Measurements from ENCODE around the gene MEP1A.
"Not testable (repeated sequence)": the region's sequence is repeated elsewhere in the genome, so short reads cannot be mapped to it uniquely, and the experiment has no call there.

The MEP1A gene, protein sequence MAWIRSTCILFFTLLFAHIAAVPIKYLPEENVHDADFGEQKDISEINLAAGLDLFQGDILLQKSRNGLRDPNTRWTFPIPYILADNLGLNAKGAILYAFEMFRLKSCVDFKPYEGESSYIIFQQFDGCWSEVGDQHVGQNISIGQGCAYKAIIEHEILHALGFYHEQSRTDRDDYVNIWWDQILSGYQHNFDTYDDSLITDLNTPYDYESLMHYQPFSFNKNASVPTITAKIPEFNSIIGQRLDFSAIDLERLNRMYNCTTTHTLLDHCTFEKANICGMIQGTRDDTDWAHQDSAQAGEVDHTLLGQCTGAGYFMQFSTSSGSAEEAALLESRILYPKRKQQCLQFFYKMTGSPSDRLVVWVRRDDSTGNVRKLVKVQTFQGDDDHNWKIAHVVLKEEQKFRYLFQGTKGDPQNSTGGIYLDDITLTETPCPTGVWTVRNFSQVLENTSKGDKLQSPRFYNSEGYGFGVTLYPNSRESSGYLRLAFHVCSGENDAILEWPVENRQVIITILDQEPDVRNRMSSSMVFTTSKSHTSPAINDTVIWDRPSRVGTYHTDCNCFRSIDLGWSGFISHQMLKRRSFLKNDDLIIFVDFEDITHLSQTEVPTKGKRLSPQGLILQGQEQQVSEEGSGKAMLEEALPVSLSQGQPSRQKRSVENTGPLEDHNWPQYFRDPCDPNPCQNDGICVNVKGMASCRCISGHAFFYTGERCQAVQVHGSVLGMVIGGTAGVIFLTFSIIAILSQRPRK
- total RNA-seq = 0 to 0.06 (median 0) reads per million in 9 experiments

- Mint-ChIP-seq H3K9me3 (no peaks in the 10 kb centered on the region), H3K4me1 (ENCODE audit: low read depth in 2 of 2) (no peaks in the 10 kb centered on the region), H3K27ac (no peak within 1 kb of the TSS), H3K4me3 (no peak within 1 kb of the TSS), H3K27me3 (peaks cover 19 to 38% of the 10 kb centered on the region in 2 donors), H3K36me3 (ENCODE audit: insufficient read depth) (no peaks in the 10 kb centered on the region)
- ATAC-seq (replicated peaks) (no peak), DNase-seq (no peak)
These were observed at the start of gene MEP1A for GRCh38 chr6:46793138-46793537. TSS of gene MEP1A (plus strand) at chr6:46793389. CDS start at chr6:46793399, 10 bp downstream.

GRCh38 chr6:46743425-46744158 is 49.6 kb upstream of the MEP1A start:
- Mint-ChIP-seq H3K9me3 (no peaks in the 10 kb centered on the region), H3K36me3 (ENCODE audit: insufficient read depth) (no peaks in the 10 kb centered on the region), H3K27me3 (peaks cover 7 to 9% of the 10 kb centered on the region in 2 donors), H3K4me3 (no peak overlapping the region), H3K27ac (no peak overlapping the region), H3K4me1 (ENCODE audit: low read depth in 2 of 2) (no peaks in the 10 kb centered on the region)
- DNase-seq (no peak), ATAC-seq (replicated peaks) (no peak)

DNA sequence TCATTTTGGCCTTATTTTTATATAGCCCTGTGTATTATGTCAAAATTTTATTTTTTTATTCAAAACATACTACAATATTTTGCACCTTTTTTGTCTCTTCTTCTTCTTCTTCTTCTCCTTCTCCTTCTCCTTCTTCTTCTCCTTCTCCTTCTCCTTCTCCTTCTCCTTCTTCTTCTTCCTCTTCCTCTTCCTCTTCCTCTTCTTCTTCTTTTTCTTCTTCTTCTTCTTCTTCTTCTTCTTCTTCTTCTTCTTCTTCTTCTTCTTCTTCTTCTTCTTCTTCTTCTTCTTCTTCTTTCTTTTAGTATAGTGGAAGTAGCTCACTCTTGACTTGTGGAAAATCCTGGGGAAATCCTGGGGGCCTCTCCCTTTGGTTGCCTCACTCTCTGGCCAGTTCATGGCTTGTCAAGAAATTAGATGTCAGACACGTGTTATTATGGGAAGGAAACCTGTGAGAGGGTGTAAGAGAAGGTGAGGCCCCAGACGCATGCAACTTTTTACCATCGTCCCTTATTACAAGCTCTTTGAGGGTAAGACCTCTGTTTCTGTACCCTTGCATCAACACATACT is 48.9 kb upstream of the MEP1A start:
- H3K36me3 Mint-ChIP-seq (ENCODE audit: insufficient read depth); DNase-seq; H3K27ac Mint-ChIP-seq; ATAC-seq (replicated peaks); H3K9me3 Mint-ChIP-seq; H3K4me1 Mint-ChIP-seq (ENCODE audit: low read depth in 2 of 2); H3K4me3 Mint-ChIP-seq: not testable (repeated sequence)
- H3K27me3 Mint-ChIP-seq = peaks cover 6 to 15% of the 10 kb centered on the region in 2 donors

- no peak overlapping the region for H3K4me3 Mint-ChIP-seq
- no peaks in the 10 kb centered on the region for H3K9me3 Mint-ChIP-seq
- peaks cover 6 to 16% of the 10 kb centered on the region in 2 donors for H3K27me3 Mint-ChIP-seq
- H3K4me1 Mint-ChIP-seq (ENCODE audit: low read depth in 2 of 2) = no peaks in the 10 kb centered on the region
- DNase-seq = no peak
- no peak overlapping the region for H3K27ac Mint-ChIP-seq
- no peak for ATAC-seq (replicated peaks)
- H3K36me3 Mint-ChIP-seq (ENCODE audit: insufficient read depth) = no peaks in the 10 kb centered on the region
These were observed 47.2 kb upstream of the MEP1A start for GRCh38 chr6:46745973-46746372.

GRCh38 chr6:46746696-46747095 is 46.5 kb upstream of the MEP1A start, which contains the start of gene ANKRD66:
TSS of gene ANKRD66 (plus strand) at chr6:46746933. CDS start at chr6:46751949, 5,016 bp downstream.
- H3K4me1 Mint-ChIP-seq (ENCODE audit: low read depth in 2 of 2) = no peaks in the 10 kb centered on the region
- no peaks in the 10 kb centered on the region for H3K9me3 Mint-ChIP-seq

DNA sequence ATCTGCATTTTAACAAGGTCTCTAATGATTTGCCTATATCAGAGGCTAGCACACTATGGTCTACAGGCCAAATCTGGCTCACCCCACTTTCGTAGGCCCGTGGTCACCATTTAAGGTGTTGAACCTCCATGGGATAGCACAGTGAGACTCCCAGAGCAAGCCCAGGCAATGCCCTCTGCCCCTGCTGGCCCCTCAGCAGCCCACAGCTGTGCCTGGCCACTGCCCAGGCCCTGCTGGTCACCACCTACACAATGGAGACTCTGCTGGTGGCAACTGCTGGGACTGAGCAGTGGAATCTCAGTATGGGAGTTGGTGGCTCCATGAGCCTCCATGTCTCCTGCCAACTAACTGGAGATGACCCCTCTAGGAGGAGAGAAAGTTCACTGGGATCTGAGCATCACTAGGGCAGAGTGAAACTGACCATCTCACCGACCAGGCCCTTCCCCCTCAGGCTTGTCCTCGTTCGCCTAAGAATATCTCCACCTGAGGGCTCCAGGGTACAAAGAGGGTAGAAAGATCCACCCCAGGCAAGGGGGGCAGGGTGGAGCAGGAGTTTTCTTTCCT is 44.2 kb upstream of the MEP1A start:
- DNase-seq (no peak), ATAC-seq (replicated peaks) (no peak)
- no peaks in the 10 kb centered on the region for H3K4me1 Mint-ChIP-seq (ENCODE audit: low read depth in 2 of 2)
- peaks cover 6 to 16% of the 10 kb centered on the region in 2 donors for H3K27me3 Mint-ChIP-seq
- no peaks in the 10 kb centered on the region for H3K36me3 Mint-ChIP-seq (ENCODE audit: insufficient read depth)
- no peak overlapping the region for H3K4me3 Mint-ChIP-seq
- H3K27ac Mint-ChIP-seq = no peak overlapping the region
- no peaks in the 10 kb centered on the region for H3K9me3 Mint-ChIP-seq

More at GRCh38 chr6:46746696-46747095, 46.5 kb upstream of the MEP1A start, which contains the start of gene ANKRD66:
- Mint-ChIP-seq H3K36me3 (ENCODE audit: insufficient read depth) (no peaks in the 10 kb centered on the region), H3K27me3 (peaks cover 6 to 16% of the 10 kb centered on the region in 2 donors), H3K4me3 (no peak within 1 kb of the TSS), H3K27ac (no peak within 1 kb of the TSS)
- no peak for ATAC-seq (replicated peaks)
- no peak for DNase-seq

GRCh38 chr6:46749731-46750130 is 43.5 kb upstream of the MEP1A start:
- H3K4me3 Mint-ChIP-seq = no peak overlapping the region
- peaks cover 6 to 16% of the 10 kb centered on the region in 2 donors for H3K27me3 Mint-ChIP-seq
- ATAC-seq (replicated peaks) (no peak), DNase-seq (no peak)
- no peaks in the 10 kb centered on the region for H3K9me3 Mint-ChIP-seq
- H3K36me3 Mint-ChIP-seq (ENCODE audit: insufficient read depth) = no peaks in the 10 kb centered on the region
- H3K4me1 Mint-ChIP-seq (ENCODE audit: low read depth in 2 of 2) = no peaks in the 10 kb centered on the region
- H3K27ac Mint-ChIP-seq = no peak overlapping the region

- H3K4me1 Mint-ChIP-seq (ENCODE audit: low read depth in 2 of 2) = no peaks in the 10 kb centered on the region
- H3K9me3 Mint-ChIP-seq = no peaks in the 10 kb centered on the region
- no peak overlapping the region for H3K4me3 Mint-ChIP-seq
- H3K36me3 Mint-ChIP-seq (ENCODE audit: insufficient read depth) = no peaks in the 10 kb centered on the region
- H3K27ac Mint-ChIP-seq = no peak overlapping the region
- no peak for DNase-seq
- H3K27me3 Mint-ChIP-seq = peaks cover 0 to 8% of the 10 kb centered on the region in 2 donors
- ATAC-seq (replicated peaks) = no peak
These were observed 41.5 kb upstream of the MEP1A start for GRCh38 chr6:46751658-46752057.

DNA sequence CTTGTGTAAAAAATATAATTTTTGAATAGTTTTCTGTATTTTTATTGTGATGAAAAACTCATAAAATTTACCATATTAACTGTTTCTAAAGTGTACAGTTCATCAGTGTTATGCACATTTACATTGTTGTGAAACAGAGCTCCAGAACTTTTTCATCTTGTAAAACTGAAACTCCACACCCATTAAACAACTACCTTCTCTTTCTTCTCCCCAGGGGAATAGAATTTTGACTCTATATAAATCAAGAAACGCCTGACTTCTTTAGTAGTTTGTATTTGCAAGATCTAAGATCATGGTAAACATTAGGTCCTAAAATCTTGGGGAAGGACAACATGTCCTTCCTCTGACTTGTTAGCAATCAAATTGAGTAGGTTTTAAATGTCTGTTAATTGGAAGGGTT is 37.3 kb upstream of the MEP1A start:
- Mint-ChIP-seq H3K27ac (no peak overlapping the region), H3K4me3 (no peak overlapping the region), H3K4me1 (ENCODE audit: low read depth in 2 of 2) (no peaks in the 10 kb centered on the region), H3K36me3 (ENCODE audit: insufficient read depth) (no peaks in the 10 kb centered on the region), H3K9me3 (no peaks in the 10 kb centered on the region), H3K27me3 (peaks cover 0 to 6% of the 10 kb centered on the region in 2 donors)
- ATAC-seq (replicated peaks) = no peak
- no peak for DNase-seq

- Mint-ChIP-seq H3K36me3 (ENCODE audit: insufficient read depth) (no peaks in the 10 kb centered on the region), H3K27ac (no peak overlapping the region), H3K27me3 (peaks cover 0 to 6% of the 10 kb centered on the region in 2 donors), H3K4me1 (ENCODE audit: low read depth in 2 of 2) (no peaks in the 10 kb centered on the region), H3K4me3 (no peak overlapping the region), H3K9me3 (no peaks in the 10 kb centered on the region)
- ATAC-seq (replicated peaks) (no peak), DNase-seq (no peak)
These were observed 36.5 kb upstream of the MEP1A start for GRCh38 chr6:46756469-46757213.

GRCh38 chr6:46757214-46757596 is 36.0 kb upstream of the MEP1A start:
- no peak for DNase-seq
- H3K36me3 Mint-ChIP-seq (ENCODE audit: insufficient read depth) = no peaks in the 10 kb centered on the region
- no peak overlapping the region for H3K4me3 Mint-ChIP-seq
- no peaks in the 10 kb centered on the region for H3K4me1 Mint-ChIP-seq (ENCODE audit: low read depth in 2 of 2)
- no peaks in the 10 kb centered on the region for H3K9me3 Mint-ChIP-seq
- H3K27ac Mint-ChIP-seq = no peak overlapping the region
- H3K27me3 Mint-ChIP-seq = peaks cover 0 to 6% of the 10 kb centered on the region in 2 donors
- no peak for ATAC-seq (replicated peaks)

- Mint-ChIP-seq H3K27me3 (peaks cover 13 to 14% of the 10 kb centered on the region in 2 donors), H3K9me3 (no peaks in the 10 kb centered on the region), H3K4me3 (no peak overlapping the region), H3K4me1 (ENCODE audit: low read depth in 2 of 2) (no peaks in the 10 kb centered on the region), H3K36me3 (ENCODE audit: insufficient read depth) (no peaks in the 10 kb centered on the region), H3K27ac (no peak overlapping the region)
- no peak for ATAC-seq (replicated peaks)
- DNase-seq = no peak
These were observed 34.0 kb upstream of the MEP1A start for GRCh38 chr6:46758960-46759753.

Data from effector memory CD8-positive, alpha-beta T cell (primary cell).